Umbilical cord (tissue), 2 donors: Measurements from ENCODE around the gene UBE2J2. TPM values are rescaled to one million over a fixed set of nuclear protein-coding genes. Genes with fewer than 3 reads are reported as not detected.
A peak's percentile ranks its signal among the peaks of the same experiment; 100 is the strongest.
"Not testable (repeated sequence)": the region's sequence is repeated elsewhere in the genome, so short reads cannot be mapped to it uniquely, and the experiment has no call there.

Experiments
- DNase-seq: peaks from one replicate; pipeline ENCODE4 v3.0.0-alpha.2; 2015; ENCODE audit warnings: low spot score
- total RNA-seq: library from RNA; depleted of rRNA; stranded (reverse); fragments of >200 nt; gene quantifications from one replicate; pipeline ENCODE4 v1.2.3, GENCODE V29; 2014; ENCODE audit warnings: low replicate concordance; ENCODE audit not compliant: insufficient read depth

UBE2J2 gene
- 22.9 TPM for total RNA-seq

DNA sequence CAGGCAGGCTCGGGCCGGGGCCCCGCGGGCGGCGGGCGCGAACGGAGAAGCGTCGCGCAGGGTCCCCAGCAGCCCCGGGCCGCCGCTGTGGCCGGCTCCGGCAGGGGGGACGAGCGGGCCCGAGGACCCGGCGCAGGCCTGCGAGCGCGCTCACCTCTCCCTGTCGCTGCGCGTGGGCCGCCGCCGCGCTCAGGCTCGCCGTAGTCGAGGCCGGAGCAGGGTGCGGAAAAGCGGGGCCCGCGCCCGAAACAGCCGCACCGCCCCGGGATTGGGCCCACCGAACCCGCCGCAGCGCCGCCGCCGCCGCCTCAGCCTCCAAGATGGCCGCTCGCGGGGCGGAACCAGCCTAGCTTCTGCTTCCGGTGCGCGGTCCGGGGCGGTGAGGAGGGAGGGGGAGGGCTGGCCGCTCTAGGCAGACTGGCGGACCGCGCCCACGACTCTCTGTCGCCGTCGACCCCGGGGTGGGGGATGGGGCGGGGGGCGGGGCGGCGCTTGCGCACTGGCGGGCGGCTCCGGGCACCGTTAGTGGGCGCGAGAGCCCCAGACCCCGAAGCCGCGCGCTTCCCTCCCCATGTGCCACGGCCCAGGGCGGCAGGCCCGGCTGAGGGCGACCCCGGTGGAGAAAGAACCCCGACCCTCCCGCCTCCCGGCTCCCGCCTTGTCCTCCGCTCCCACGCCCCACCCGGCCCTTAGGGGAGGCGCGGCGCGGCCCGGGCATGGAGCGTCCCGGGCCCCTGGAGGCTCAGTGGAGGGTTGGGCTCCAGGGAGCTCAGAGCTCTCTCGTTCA lies at the start of gene UBE2J2:
Gene UBE2J2 (minus strand): TSS at position 343 of the 787 bp plus-strand sequence. CDS start 5,862 bp downstream, outside the sequence.
- peak; percentile 92 for DNase-seq

DNA sequence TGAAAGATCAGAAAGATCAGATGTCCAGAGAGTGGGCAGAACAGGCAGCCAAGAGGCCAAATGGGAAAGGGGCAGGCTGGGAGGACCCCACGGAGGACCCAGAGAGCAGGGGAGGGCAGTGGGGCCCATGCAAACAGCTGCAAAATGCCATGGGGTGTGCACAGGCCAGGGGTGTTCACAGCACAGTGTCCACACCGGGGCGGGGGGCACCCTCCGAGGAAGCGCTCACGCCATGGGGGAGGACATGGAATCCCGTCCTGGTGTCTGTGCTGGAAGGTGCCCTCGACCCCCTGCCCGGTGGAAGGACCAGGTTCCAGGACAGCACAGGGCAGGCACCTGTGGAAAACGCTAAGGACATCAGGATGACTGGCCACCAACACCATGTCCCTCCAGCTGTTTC lies 49.3 kb upstream of the UBE2J2 start:
- no peak for DNase-seq

DNA sequence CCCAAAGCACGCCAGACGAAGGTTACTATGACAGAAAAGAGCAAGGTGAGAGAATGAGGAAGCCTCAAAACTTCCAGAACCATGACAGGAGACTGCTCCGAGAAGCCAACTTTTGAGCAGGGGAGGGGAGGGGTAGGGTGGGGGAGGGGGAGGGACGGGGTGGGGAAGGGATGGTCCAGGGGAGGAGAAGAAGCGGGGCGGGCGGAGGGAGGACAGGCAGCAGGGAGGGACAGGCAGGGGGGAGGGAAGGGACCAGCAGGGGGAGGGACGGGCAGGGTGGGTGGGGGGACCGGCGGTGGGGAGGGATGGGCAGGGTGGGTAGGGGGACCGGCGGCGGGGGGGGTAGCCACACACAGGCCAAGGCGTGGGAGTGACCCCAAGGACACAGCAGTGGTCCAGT lies 48.8 kb upstream of the UBE2J2 start:
- no peak for DNase-seq

DNA sequence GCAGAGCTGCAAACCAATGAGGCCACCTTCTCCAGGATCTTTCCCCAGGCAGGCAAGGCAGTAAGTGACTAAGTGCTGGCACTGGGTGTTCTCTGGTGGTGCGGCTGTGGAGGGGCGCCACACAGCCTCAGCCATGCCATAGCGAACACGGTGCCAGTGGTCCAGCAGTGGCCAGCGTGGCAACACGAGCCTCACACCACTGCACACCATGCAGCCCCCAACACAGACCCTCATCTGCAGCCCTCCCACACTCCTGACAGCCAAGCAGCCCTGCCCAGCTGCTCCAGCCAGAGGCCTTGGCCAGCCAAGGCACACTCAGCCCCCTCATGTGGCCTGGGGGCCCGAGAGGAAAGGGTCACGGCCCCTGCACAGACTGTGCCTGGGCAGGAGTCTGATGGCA lies 47.8 kb upstream of the UBE2J2 start:
- DNase-seq: no peak

DNA sequence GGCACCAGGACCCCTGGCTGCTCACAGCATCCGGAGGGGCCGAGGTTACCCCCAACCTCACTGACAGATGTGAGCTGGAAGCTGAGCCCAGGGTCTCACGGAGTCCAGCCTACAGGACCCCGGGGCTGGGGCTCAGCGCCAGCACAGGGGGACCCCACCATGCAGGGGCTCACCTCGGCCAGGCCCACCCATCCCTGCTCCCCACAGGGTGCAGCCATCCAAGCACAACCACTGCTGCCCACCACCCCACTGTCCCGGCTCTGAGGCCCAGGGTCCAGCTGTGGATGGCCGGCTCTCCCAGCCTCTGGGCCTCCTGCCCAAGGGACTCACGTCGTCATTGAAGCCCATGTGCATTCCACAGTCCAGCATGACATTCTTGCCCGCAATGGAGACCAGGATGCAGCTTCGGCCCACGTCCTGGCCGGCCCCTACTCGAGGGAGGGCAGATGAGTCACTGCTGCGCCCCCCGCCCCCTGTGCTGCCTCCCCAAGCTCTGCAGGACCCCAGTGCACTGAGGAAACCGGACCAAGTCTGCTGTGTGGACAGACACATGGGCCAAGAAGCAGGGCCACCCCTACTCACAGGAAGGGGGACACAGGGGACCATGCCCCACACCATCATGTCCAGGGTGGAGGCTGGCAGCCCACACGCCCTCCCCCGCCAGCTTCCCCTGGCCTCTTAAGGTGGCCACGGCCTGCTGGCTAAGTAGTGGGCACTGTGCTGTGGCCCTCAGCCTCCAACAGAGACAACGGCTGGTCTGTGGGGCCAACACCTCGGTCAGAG lies 47.2 kb upstream of the UBE2J2 start:
- DNase-seq: no peak

DNA sequence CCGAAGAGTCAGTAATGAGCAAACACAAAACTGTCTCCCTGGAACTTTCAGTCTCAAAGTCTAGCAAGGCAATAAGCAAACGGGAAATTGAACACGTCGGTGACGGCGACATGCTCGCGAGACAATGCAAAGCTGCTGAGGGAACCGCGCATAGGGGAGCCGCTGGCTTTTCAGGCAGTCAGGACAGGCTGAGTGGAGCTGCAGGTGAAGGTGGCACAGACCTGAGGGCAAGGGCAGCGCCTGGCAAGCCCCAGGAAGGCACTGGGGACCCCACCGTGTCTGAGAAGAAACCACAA lies 45.9 kb upstream of the UBE2J2 start:
- DNase-seq: no peak

DNA sequence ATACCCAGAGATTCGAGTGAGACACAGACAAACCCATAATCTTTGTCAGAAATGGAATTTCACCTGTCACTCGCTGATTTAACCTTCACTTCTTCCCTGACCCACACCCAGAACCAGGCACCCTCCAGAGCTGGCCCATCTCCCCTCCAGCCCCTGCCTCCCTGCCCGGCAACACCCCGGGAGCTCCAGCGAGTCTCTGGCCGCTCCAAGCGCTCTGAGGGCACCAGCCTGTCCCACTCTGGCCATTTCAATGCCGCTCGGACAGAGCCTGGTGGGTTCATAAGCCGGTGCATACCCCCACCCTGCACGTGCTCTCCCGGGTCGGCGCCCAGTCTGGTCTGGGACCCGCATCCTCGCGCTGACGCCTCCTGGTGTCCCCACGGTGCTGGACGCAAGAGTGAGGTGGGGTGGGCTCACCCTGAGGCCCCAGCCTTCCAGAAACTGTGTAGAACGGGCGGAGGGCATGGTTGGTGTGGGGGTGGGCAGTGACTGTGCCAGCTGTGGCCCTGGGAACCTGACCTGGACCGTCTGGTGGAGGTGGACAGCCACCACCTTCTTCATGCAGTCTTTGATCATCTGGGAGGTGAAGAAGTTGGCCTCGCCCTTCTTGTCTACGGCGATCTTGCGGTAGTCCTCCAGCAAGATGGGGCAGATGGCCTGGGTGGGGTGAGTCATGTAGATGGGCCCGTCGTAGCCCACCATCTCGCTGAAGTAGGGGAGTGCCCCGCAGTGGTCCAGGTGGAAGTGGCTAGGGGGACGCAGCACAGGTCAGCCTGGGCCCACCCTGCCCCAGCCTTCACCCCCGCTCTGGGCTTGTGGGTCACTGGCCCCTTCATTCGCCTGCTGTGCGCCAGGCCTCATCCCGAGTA lies 45.4 kb upstream of the UBE2J2 start:
- no peak for DNase-seq

DNA sequence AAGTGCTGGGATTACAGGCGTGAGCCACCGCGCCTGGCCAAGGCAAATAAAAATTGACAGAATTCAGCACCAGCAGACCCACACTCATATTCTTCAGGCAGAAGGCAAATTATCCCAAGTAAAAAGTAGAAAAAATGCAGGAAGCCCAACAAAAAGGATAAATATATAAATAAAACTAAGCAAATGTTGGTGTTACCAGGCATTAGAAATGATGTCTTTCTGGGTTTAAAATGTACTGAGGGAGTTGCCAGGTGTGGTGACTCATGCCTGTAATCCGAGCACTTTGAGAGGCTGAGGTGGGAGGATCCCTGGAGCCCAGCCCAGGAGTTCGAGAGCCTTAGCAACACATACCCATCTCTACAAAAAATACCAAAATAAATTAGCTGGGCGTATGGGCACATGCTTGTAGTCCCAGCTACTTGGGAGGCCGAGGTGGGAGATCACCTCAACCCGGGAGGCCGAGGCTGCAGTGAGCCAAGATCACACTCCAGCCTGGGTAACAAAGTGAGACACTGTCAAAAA lies 44.5 kb upstream of the UBE2J2 start:
- DNase-seq: peak; percentile 90

DNA sequence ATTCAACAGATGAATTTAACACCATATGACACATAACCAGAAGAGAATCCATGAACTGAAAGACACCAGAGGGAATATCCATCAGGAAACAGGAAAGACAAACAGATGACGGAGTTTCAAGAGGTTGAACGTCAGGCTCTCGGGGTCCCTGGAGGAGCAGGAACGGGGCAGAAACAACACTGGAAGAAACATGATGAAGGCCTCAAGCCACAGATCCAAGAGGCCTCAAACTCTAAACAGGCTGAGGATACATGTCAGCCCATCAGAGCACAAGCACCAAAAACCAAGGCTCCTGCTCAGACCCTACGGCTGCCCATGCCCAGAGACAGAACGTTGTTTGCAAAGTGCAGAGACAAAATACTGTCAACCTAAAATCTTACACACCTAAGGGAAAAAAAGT lies 43.8 kb upstream of the UBE2J2 start:
- no peak for DNase-seq

DNA sequence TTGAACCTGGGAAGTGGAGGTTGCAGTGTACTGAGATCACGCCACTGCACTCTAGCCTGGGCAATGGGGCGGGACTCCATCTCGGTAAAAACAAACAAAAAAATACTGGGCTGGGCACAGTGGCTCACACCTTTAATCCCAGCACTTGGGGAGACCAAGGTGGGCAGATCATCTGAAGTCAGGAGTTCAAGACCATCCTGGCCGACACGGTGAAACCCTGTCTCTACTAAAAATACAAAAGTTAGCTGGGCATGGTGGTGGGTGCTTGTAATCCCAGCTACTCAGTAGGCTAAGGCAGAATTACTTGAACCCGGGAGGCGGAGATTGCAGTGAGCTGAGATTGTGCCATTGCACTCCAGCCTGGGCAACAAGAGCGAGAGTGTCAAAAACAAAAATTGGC lies 42.5 kb upstream of the UBE2J2 start:
- DNase-seq: not testable (repeated sequence)

DNA sequence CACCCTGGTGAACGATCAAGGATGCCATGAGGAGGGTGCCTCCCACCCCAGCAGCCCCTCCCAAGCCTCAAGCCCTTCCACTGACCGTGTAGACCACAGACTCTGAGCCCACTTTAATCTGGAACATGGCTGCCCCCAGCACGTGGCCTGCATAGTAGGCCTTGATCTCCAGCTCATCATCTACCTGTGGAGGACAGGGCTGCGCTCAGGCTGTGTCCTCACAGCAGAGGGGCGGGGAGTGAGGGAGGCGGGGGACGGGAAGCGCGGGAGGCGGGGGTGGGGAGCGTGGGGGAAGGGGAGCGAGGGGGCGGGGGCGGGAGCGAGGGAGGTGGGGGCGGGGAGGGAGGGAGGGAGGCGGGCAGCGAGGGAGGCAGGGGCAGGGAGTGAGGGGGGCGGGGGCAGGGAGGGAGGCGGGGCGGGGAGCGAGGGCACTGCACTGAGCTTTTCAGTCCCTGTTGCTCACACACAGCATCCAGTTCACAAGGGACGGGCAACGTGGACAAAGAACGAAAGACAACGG lies 41.8 kb upstream of the UBE2J2 start:
- no peak for DNase-seq

DNA sequence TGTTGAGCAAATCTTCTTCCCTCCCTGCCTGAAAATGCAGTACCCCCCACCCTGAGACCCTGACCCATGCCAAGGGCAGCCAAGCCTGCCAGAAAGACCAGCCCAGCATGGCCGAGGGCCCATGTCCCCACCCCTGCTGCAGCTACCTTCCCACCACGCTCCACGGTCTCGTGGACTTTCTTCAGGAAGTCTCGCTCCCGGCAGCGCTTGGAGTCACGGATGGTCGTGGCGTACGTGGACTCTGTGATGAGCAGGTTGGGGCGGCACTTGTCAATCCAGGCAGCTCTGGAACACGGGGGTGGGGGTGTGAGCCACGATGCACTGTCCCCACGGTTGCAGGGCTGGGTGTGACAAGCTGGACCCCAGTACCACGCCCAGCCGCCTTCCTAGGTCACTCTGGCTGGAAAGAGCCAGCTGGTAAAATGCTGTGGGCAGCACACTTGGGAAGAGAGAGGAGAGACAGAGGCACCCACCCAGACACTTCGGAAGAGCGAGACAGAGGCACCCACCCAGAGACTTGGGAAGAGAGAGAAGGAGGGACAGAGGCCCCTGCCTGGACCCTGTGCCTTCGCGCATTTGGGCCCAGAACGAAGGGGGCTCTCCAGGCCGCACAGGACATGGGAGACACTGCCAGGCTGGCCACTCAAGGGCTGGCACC lies 41.2 kb upstream of the UBE2J2 start:
- DNase-seq: no peak

DNA sequence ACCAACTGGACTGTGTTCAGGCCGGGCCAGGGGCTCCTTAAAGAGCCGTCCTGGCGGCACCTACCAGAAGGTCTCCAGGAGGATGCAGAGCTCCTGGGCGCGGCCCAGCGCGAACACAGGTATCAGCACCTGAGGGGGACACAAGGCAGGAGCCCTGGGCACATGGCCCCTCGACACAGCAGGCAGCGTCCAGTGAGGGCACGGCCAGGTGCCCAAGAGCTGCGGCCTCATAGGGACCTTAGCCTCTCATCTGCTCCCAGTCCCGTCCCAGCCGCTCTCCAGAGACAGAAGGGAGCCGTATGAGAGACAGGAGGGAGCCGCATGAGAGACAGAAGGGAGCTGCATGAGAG lies 40.6 kb upstream of the UBE2J2 start:
- DNase-seq: no peak

DNA sequence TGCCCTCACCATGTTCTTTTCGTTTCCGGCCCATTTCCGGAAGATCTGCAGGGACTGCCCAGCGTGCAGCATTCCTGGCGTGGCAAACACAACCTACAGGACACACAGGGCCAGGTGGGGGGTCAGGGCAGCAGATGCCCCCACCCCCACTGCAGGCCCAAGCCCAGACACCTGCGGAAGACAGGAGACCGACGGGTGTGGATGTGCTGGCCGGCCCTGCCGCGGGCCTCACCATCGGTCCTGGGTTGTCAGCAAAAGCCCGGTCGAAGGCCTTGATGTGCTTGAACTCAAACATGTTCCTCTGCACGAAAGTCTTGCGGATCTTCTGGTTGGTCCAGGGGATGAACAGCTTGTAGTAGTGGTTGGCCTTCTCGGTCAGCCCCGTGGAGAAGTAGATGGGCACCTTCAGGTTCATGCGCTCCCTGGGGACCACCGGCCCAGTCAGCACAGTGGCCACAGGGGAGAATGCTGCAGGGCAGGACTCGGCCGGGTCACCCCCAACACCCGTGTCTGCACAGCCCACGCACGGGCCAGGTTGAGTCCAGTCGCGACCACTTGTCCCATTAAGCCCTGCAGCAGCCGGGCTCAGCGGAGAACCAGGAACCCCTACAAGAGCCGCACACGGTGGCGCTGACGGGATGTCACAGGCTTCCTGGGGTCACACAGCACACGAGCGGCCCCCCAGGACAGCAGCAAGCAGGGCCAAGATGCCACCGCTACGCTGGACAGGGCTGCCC lies 40.0 kb upstream of the UBE2J2 start:
- no peak for DNase-seq

DNA sequence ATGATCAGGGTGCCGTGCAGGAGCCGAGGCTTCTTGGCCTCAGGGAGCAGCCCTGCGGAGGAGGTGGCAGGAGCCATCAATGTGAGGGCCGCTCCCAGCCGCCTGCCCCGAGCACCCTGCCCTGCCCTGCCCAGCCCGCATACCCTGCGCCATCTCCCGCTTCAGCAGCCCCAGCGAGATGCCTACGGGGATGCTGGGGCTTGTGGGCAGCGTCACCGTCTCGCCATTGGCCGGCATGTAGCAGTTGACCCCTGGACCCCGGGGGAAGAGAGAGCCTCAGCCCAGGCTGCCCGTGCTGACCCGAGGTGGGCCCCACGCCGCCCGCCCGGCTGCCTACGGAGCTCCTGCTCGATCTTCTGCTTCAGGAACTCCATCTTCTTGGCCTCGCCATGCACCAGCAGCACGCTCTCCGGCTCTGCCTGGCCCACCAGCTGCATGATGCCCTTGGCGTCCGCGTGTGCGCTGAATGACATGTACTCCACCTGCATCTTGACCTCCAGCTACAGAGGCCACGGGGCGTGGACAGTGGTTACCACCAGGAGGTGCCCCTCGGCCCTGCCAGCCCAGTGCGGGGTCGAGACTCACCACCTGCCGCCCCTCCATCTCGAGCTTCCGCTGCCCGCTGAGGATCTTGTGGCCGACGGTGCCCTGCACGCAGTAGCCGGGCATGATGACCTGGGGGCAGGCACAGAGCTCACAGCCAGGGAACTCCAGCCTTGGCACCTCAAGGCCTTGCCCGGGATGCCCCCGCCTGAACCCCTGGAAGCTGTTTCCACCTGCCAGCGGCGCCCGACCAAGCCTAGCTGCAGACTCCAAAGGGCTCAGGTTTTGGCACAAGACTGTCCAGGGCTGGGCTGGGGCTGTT lies 39.0 kb upstream of the UBE2J2 start:
- DNase-seq: no peak

DNA sequence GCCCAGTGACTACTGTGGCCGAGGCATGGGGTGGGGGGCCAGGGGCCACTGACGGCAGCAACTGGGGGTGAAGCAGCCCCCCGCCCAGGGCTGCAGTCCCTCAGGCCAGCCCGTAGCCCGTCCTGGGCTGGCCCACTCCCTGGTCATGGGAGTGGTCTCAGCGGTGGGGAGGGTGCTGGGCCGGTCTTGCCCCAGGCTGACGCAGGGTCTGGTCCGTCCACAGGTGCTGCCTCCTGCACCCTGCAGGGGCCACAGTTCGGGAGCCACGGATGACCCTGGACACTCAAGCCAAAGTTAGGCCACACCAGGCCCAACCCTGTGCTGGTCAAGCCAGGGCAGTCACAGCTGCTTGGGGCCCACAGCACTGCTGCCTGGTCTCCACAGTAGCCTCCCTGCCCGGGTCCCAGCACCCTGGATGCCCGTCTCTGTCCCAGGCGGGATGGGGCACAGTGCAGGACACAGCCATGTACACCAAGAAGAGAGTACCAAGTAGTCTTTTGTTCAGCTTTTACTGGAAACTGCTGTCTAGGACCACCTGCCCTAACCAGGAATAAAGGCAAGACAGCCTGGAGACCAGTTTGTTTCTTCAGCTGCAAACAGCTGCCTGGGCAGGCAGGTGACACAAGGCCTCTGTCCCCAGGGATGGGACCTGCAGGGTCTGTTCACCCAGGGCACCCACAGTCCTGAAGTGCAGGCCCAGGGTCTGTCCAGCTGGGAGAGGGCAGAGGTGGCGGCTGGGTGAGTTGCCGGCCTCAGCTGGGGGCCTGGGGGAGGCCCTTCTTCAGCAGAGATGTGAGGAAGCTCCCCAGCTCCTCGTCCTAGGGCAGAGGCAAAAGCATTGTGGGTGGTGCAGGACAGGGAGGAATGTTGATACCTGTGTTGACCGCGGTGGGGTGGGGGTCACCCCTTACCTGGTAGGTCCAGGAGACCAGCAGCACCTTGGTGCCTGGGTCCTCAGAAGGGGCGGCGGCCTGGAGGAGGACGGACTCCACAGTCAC lies 37.8 kb upstream of the UBE2J2 start:
- no peak for DNase-seq

DNA sequence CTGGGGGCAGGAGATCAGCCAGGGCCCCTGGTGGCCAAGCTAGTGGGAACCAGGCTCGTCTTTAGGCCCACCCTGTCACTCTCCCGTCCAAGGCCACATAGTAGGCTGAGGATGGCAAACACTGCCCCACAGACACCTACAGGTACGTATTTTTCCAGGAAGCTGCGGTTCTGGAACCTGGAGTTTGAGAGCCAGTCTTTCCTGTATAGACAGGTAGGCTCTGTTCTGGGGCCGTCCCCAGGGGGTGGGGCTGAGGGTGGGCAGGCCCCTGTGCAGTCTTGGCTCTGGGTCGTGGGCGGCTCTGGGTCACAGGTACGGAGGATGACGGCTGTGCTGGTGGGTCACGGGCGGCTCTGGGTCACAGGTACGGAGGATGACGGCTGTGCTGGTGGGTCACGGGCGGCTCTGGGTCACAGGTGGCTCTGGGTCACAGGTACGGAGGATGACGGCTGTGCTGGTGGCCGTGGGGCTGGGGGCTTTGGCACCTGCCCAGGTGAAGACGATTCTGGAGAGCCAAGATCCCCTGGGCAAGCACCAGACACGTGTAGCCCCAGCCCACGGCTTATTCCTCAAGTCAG lies 36.9 kb upstream of the UBE2J2 start:
- DNase-seq: no peak

DNA sequence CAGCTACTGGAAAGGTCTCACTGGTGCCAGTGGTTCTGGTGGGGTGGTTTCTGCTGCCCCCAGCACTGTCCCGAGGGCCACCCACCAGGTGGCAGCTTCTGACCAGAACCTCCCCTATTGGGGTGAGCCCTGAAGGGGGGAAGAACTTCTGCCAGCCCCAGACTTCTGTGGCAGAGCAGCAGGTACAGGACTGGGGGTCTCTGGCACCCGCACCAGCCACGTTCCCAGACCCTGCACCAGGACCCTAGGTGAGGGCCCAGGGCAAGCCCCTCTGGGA lies 36.4 kb upstream of the UBE2J2 start:
- no peak for DNase-seq
